HG03095 (cell line): ENCODE measurements around the gene SLIT3.

Source experiments
- ATAC-seq: cut with Tn5 transposase; IDR thresholded peaks from one replicate; pipeline ENCODE4 v1.9.1; 2021; ENCODE audit warnings: moderate library complexity; ENCODE audit not compliant: unreplicated experiment

The SLIT3 gene

GRCh38 chr5:168696611-168697010, 604.3 kb downstream of the SLIT3 start:
- ATAC-seq, result no peak

GRCh38 chr5:168695301-168695835, 605.6 kb downstream of the SLIT3 start:
- no peak for ATAC-seq

DNA sequence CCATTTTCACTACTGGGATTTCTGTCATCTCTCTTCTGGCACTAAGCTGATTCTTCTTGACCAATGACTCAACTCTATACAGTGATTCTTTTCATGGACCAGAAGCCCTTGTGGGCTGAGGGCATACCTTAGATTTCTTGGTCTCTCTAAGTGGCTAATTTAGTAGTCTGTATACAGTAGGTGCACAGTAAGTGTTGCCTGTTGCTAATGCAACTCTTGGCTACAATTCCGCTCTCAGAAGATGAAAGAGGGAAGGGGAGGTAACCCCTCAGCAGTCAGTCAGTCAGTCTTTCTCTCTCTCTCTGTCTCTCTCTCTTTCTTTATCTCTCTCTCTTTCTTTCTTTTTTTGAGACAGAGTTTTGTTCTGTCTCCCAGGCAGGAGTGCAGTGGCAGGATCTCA, 606.6 kb downstream of the SLIT3 start:
- ATAC-seq, result no peak

- no peak for ATAC-seq
Measured at GRCh38 chr5:168693883-168694282, 607.1 kb downstream of the SLIT3 start.

- no peak for ATAC-seq
Measured at GRCh38 chr5:168693297-168693696, 607.6 kb downstream of the SLIT3 start.

GRCh38 chr5:168691891-168692290, 609.0 kb downstream of the SLIT3 start:
- ATAC-seq, result no peak

DNA sequence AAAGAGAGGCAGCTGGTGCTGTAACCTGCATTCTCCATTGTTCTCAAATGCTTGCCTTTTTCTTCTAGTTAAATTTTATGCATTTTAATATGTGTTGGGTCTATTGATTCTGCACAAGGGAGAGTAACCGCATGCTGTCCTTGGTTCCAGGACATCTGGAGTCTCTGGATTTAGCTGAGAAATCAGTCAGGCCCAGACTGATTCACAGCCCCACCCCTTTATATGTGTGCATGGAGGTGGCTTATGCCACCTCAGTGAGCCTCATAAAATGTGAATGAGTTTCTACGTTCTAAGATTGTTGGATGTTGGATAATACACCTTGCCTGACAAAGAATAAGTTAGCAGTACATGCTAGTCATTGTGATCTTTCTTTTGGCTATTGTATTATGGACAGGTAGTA, 611.7 kb downstream of the SLIT3 start:
- ATAC-seq, result no peak

- no peak for ATAC-seq
Measured at GRCh38 chr5:168686837-168687236, 614.1 kb downstream of the SLIT3 start.

- no peak for ATAC-seq
Measured at GRCh38 chr5:168685566-168685965, 615.4 kb downstream of the SLIT3 start.

GRCh38 chr5:168683927-168684295, 617.0 kb downstream of the SLIT3 start:
- no peak for ATAC-seq

- no peak for ATAC-seq
Measured at GRCh38 chr5:168683247-168683926, 617.6 kb downstream of the SLIT3 start.

DNA sequence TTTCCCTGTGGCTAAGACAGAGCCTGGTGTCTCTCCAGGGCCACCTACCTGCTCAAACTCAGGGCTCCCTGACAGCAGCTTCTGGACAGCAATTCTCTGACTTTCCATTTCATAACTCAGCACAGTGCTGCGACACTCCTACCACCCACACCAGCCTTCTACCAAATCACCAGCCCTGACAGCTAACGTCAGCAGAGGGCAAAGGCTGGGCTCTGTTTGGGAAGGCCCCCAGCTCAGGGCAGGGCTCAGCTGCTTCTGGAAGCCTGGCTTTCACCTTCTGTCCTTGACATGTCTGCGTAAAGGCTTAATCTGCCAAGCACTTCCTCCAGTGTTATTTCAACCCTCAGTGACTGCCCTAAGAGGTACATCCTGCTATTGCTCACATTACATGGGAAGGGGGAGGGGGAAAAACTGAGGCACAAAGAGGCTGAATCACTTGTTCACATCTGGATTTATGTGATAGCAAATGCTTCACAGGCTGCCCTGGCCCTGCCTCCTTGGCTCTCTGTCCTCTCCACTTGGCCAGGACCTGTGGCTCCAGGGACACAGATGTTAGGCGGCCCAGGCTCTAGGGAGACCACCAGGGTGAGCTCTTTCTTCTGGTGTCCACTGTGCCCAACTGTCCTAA, 619.3 kb downstream of the SLIT3 start:
- no peak for ATAC-seq

GRCh38 chr5:168680395-168680794, 620.5 kb downstream of the SLIT3 start:
- ATAC-seq, result no peak

- ATAC-seq, result peak; percentile 52
Measured at GRCh38 chr5:168679515-168679920, 621.4 kb downstream of the SLIT3 start.

DNA sequence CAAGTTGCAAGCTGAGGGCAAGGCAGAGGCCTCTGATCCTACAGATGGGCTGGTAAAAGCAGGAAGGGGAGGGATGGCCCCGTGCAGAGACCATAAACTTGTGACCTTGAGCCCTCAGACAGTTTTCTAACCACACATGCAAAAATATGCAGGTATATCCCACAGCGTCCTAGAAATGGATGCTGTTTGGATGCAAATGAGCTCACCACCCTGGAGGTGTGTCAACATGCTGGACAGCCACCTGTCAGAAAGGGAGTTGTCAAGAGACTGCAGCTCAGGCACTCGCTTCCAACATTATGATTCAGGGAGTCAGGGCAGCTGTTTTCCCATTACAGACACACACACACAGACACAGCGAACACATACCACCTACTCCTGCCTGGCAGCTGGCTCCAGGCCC, 624.4 kb downstream of the SLIT3 start:
- no peak for ATAC-seq

DNA sequence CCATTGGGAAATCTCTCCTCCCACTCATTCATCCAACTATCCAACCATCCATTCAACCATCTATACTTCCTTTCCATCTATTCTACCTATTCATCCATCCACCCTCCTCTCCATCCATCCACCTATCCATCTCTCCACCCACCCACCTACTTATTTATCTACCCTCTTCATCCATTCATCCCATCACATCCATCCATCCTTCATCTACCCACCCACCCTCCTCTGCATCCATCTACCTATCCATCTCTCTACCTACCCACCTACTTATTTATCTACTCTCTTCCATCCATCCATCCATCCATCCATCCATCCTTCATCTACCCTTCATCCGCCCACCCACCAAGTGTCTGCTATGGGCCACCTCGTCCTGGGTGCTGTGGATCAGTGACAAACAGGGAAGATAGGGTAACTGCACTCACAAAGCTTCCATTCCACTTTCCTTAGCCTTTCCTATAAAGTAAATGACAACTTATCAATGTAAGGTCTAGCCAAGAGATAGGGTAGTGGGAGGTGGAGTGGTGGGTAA, 625.0 kb downstream of the SLIT3 start:
- ATAC-seq, result no peak

DNA sequence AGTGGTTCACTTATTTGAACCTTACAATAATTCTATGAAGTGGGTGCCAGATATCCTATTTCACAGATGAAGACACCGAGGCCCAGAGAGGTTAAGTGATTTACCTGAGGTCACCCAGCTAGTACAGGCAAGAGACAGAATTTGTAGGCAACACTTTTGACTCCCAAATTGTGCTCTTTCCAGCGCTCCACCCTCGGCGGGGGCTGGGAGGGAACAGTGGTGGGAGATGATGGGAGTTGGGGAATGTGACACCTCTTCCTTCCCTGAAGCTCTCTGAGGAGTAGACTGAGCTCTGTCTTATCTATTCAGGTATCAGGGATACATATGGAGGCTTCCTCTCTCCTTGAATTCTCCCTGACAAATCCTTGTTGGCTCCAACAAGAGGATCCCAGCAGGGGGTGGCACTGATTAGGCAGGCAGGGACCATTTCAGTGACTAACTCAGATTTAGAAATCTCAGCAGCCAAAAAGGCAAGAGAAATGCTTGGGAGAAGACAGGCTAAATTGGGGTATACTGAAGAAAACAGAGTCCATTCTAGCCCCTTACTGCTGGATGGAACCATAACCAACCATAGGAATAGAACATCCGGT, 626.0 kb downstream of the SLIT3 start:
- ATAC-seq, result no peak

DNA sequence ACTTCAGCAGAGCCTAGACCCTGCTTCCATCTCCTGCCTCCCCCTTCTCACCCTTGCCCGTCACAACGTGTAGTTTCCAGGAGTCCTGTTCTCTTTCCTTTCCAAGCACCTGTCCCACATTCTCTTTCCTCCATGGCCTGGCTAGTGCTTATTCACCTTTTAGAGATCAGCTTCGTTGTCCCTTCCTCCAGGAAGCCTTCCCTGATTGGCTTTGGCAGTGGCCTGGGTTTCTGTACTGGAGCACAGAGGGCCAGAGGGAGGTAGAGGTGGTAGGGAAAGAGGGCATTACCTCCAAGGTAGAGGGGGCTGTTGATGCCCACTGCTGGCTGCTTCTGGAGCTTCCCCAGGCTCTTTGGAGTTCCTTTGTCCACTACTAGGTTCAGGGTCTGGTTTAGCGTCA, 628.1 kb downstream of the SLIT3 start:
- ATAC-seq, result no peak

- no peak for ATAC-seq
Measured at GRCh38 chr5:168672016-168672415, 628.9 kb downstream of the SLIT3 start.

- no peak for ATAC-seq
Measured at GRCh38 chr5:168670881-168671575, 629.9 kb downstream of the SLIT3 start.

DNA sequence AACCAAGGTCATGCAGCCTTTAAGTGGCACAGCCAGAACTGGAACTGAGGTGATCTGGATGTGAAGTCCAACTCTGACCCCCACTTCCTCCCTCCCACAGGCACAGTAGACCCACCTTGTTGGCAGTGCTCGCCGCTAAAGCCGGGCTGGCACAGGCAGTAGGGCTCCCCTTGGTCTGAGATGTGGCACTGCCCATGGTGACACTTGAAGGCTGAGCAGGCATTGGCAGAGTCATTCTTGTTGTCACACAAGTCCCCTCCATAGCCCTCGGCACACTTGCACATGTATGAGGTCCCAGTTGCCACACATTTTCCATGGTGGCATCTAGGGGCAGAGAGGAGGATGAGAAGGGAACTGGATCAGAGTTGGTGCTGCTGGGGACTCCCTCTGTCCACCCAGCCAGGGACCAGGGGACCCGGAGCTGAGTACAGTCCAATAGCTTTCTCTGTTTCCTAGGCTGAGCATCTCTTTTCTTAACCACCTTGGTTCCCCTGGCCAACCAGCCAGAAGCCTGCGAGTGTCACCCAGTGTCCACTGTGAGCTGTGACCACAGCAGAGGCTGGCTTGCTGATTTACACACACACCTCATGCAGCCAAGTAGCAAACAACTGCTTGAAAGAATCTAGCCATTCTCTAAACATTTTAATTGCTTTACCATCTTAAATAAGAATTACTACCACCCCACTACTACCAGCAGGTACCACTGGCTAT, 631.1 kb downstream of the SLIT3 start:
- no peak for ATAC-seq
